NT2/D1 (cell line): ENCODE results near the gene RPS4Y2.

Experiments used
- DNase-seq: peaks from one replicate; pipeline ENCODE4 v3.0.0-alpha.2; 2011; ENCODE audit warnings: low read depth, low spot score
- H3K27me3 ChIP-seq: 2 replicates; pipeline ENCODE4 v1.6.0; 2011; ENCODE audit warnings: mild to moderate bottlenecking; ENCODE audit not compliant: insufficient read length, insufficient read depth
- H3K36me3 ChIP-seq: 2 replicates; pipeline ENCODE4 v1.6.1; 2011; ENCODE audit warnings: mild to moderate bottlenecking, low read length, mixed read lengths; ENCODE audit not compliant: insufficient read depth, insufficient read length
- H3K4me1 ChIP-seq: 2 replicates; pipeline ENCODE4 v1.5.1; 2011; ENCODE audit not compliant: insufficient read depth, insufficient read length
- H3K4me3 ChIP-seq: 2 replicates; pipeline ENCODE4 v1.5.1; 2011; ENCODE audit warnings: low read depth; ENCODE audit not compliant: insufficient read length
- H3K9ac ChIP-seq: 2 replicates; pipeline ENCODE4 v1.6.0; 2011; ENCODE audit warnings: low read depth; ENCODE audit not compliant: insufficient read length
- H3K9me3 ChIP-seq: 2 replicates; pipeline ENCODE4 v1.5.1; 2011; ENCODE audit warnings: mild to moderate bottlenecking, low read length; ENCODE audit not compliant: insufficient read depth
- SUZ12 ChIP-seq: IDR thresholded peaks from 2 replicates; pipeline ENCODE4 v1.6.1; 2011; ENCODE audit not compliant: insufficient read length, insufficient read depth; ENCODE audit errors: extremely low read depth
- YY1 ChIP-seq: IDR thresholded peaks from 2 replicates; pipeline ENCODE4 v1.6.1; 2011; ENCODE audit not compliant: insufficient read length, insufficient read depth
- ZNF274 ChIP-seq: IDR thresholded peaks from 2 replicates; pipeline ENCODE4 v1.6.1; 2011; ENCODE audit warnings: mild to moderate bottlenecking, low read depth, low read length

Gene RPS4Y2

GRCh38 chrY:20784965-20785364 lies 29.1 kb downstream of the RPS4Y2 start:
- no peak overlapping the region for H3K9ac ChIP-seq
- no peaks in the 10 kb centered on the region for H3K27me3 ChIP-seq
- DNase-seq: no peak
- no peak overlapping the region for H3K4me3 ChIP-seq
- H3K4me1 ChIP-seq: no peaks in the 10 kb centered on the region
- TF ChIP-seq YY1: no peak
- H3K36me3 ChIP-seq: no peaks in the 10 kb centered on the region
- no peaks in the 10 kb centered on the region for H3K9me3 ChIP-seq

DNA sequence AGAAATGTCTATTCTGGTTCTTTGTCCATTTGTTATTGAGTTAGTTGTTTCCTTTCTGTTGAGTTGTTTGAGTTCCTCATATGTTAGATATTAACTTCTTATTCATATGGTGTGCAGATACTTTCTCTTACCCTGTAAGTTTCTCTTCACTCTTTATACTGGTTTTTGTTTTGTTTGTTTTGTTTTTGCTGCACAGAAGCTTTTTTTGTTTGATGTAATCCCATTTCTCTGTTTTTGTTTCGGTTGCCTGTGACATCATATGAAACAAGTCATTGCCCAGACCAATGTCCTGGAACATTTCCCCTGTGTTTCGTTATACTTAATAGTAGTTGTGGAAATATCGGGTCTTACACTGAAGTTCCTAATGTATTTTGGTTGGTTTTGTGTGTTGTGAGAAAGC lies 31.2 kb downstream of the RPS4Y2 start:
- H3K4me1 ChIP-seq: no peaks in the 10 kb centered on the region
- no peaks in the 10 kb centered on the region for H3K9me3 ChIP-seq
- no peak overlapping the region for H3K4me3 ChIP-seq
- TF ChIP-seq SUZ12 (no peak), ZNF274 (no peak), YY1 (no peak)
- H3K9ac ChIP-seq: no peak overlapping the region
- no peak for DNase-seq
- H3K36me3 ChIP-seq: no peaks in the 10 kb centered on the region
- H3K27me3 ChIP-seq: no peaks in the 10 kb centered on the region

DNA sequence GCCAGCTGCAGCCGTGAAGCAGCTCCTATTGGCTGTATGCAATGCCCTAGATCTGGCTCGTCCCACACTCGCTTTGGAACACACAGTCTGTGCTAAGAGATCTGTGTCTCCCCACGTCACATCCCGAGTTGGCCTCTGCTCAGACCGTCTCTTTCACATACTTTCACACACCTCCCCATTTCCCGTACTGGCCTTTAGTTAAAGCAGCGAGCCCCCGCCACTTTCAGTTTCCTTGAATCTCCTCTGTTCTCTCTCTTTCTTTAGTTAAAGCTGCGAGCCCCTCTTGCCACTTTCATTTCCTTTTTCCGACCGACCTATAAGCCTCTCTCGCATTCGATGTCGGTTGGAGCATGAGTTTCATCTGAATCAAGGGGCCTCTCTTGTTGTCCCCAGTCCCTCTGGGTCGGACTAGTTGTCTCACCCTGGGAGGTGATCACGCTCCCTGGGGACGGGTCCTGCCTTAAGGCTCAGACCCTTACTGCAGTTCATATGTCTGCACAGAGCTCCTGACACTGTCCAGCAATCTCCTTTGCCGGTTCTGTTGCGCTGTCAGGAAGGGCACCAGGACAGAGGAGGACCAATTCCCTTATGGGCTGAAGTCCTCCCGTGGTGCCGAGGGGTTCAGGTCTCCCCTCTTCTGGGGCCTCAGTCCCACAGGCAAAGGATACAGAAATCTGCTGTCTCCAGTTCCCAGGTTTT lies 42.6 kb downstream of the RPS4Y2 start:
- DNase-seq: no peak
- no peak for TF ChIP-seq YY1
- no peak for TF ChIP-seq ZNF274
- TF ChIP-seq SUZ12: no peak
- Histone ChIP-seq H3K36me3 (no peaks in the 10 kb centered on the region), H3K9me3 (no peaks in the 10 kb centered on the region), H3K27me3 (no peaks in the 10 kb centered on the region), H3K9ac (no peak overlapping the region), H3K4me1 (no peaks in the 10 kb centered on the region), H3K4me3 (no peak overlapping the region)

DNA sequence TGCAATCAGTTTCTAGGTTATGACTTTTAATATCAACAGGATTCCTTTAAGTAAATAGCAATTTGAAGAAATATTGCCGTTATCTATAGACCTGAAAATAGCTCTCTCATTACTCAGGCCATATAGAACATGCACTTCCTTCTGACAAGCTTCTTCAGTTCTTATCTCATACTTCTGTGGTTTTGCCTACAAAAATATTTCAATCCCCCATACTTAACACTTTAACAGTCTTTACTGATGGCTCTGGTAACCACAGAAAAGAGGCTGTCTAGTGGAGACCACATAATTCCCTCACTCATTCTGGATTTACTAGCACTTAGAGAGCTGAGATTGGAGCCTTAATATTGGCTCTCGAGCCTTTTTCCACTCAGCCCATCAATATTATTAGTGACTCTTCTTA lies 46.8 kb downstream of the RPS4Y2 start:
- no peak for TF ChIP-seq SUZ12
- TF ChIP-seq YY1: no peak
- TF ChIP-seq ZNF274: no peak
- no peak overlapping the region for H3K9ac ChIP-seq
- H3K9me3 ChIP-seq: no peaks in the 10 kb centered on the region
- no peak for DNase-seq
- H3K4me3 ChIP-seq: no peak overlapping the region
- no peaks in the 10 kb centered on the region for H3K4me1 ChIP-seq
- H3K36me3 ChIP-seq: no peaks in the 10 kb centered on the region
- no peaks in the 10 kb centered on the region for H3K27me3 ChIP-seq

DNA sequence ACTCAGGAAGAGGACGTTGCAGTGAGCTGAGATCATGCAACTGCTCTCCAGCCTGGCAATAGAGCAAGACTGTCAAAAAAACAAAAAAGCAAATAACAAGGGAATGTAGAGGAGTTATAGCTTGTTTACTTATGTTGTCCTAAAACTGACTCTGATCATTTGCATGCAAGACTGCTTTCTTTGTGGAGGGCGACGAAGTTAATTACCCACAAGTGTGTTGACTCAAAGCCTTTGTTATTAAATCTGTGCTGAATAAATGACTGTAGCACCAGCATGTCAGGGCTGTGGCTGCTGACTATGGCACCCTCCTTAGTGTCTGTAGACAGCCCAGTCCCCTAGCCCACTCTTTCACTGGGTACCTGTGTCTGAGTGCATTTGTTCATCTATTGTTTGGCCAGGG lies 50.3 kb downstream of the RPS4Y2 start:
- Histone ChIP-seq H3K36me3 (no peaks in the 10 kb centered on the region), H3K9ac (no peak overlapping the region), H3K4me3 (no peak overlapping the region), H3K4me1 (no peaks in the 10 kb centered on the region), H3K27me3 (no peaks in the 10 kb centered on the region), H3K9me3 (no peaks in the 10 kb centered on the region)
- DNase-seq: no peak
- TF ChIP-seq YY1 (no peak), ZNF274 (no peak), SUZ12 (no peak)

DNA sequence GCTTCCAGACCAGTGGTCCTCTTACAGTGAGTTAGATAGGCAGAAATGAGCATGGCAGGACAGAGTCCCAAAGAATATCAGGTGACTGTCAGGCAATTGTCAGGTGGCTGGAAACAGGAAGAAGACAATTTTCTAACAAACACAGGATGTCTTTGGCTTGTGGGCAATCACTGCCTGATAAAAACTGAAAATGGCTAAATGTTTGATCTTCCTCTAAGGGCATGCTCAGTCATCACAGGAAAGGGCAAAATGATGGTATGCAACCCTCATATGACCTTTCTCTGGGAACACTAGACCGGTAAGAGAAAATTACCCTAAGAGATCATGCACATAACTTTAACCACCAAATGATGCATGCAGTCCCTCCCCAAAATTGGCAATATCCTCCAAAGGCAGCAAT lies 57.6 kb downstream of the RPS4Y2 start:
- Histone ChIP-seq H3K4me3 (no peak overlapping the region), H3K9ac (no peak overlapping the region), H3K9me3 (no peaks in the 10 kb centered on the region), H3K27me3 (no peaks in the 10 kb centered on the region), H3K36me3 (no peaks in the 10 kb centered on the region), H3K4me1 (no peaks in the 10 kb centered on the region)
- TF ChIP-seq SUZ12 (no peak), ZNF274 (no peak)
- DNase-seq: no peak

DNA sequence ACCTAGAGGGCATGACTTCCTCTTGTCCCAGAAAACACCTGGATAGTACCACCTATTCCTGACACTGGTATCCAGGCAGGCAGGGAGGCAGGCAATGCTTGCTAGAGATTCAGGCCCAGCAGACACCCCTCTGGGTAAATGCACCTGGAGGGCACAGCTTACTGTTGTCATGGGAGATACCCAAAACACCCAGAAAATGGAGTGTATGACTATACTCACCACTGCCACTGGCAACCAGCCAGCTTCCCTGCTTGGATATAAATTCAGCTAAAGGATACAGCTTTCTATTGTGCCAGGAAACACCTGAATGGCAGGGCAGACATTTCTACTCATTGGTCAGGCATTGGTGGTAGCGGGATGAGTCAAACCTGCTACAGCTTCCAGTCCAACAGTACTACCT lies 58.9 kb downstream of the RPS4Y2 start:
- H3K4me1 ChIP-seq: no peaks in the 10 kb centered on the region

GRCh38 chrY:20817067-20817466 lies 61.2 kb downstream of the RPS4Y2 start:
- Histone ChIP-seq H3K4me1 (no peaks in the 10 kb centered on the region), H3K27me3 (no peaks in the 10 kb centered on the region), H3K9ac (no peak overlapping the region), H3K36me3 (no peaks in the 10 kb centered on the region), H3K9me3 (no peaks in the 10 kb centered on the region), H3K4me3 (no peak overlapping the region)
- DNase-seq: no peak
- TF ChIP-seq YY1: no peak
- no peak for TF ChIP-seq SUZ12
- TF ChIP-seq ZNF274: no peak

More for the DNA sequence above, 58.9 kb downstream of the RPS4Y2 start:
- DNase-seq: no peak
- Histone ChIP-seq H3K27me3 (no peaks in the 10 kb centered on the region), H3K4me3 (no peak overlapping the region), H3K36me3 (no peaks in the 10 kb centered on the region), H3K9me3 (no peaks in the 10 kb centered on the region), H3K9ac (no peak overlapping the region)
- TF ChIP-seq YY1 (no peak), ZNF274 (no peak), SUZ12 (no peak)
